Endothelial cell (in vitro differentiated cells): Measurements from ENCODE around the gene ASB13. TPM values are rescaled to one million over a fixed set of nuclear protein-coding genes. Genes with fewer than 3 reads are reported as not detected.

ENCODE experiments used
- DNase-seq: peaks from one replicate; pipeline ENCODE4 v3.0.0; 2021; ENCODE audit warnings: low spot score
- H3K27ac Mint-ChIP-seq: one replicate; pipeline ENCODE4 v1.8.0; 2021; ENCODE audit warnings: mixed read lengths, inconsistent platforms; ENCODE audit not compliant: unreplicated experiment
- H3K27me3 Mint-ChIP-seq: one replicate; pipeline ENCODE4 v1.8.0; 2021; ENCODE audit warnings: mild to moderate bottlenecking, moderate library complexity, mixed read lengths, inconsistent platforms; ENCODE audit not compliant: unreplicated experiment
- H3K36me3 Mint-ChIP-seq: one replicate; pipeline ENCODE4 v1.8.0; 2021; ENCODE audit warnings: mild to moderate bottlenecking, low read depth, mixed read lengths, inconsistent platforms; ENCODE audit not compliant: unreplicated experiment
- H3K4me1 Mint-ChIP-seq: one replicate; pipeline ENCODE4 v1.8.0; 2021; ENCODE audit warnings: mild to moderate bottlenecking, mixed read lengths, inconsistent platforms; ENCODE audit not compliant: unreplicated experiment
- H3K4me3 Mint-ChIP-seq: one replicate; pipeline ENCODE4 v1.8.0; 2021; ENCODE audit warnings: mild to moderate bottlenecking, mixed read lengths, inconsistent platforms; ENCODE audit not compliant: unreplicated experiment
- H3K9me3 Mint-ChIP-seq: one replicate; pipeline ENCODE4 v1.8.0; 2021; ENCODE audit warnings: mixed read lengths, inconsistent platforms; ENCODE audit not compliant: unreplicated experiment
- total RNA-seq: library from RNA; stranded (reverse); fragmentation: NEBNext Ultra II Directional; extraction: Animal tissue kit (Norgen Biotek cat#: 25700); gene quantifications from one replicate; pipeline ENCODE4 v1.2.1, GENCODE V29; 2021; ENCODE audit not compliant: unreplicated experiment
- TF ChIP-seq, protein P1 (sequence below): fragments of 200-600 bp; sonication (generic); IDR thresholded peaks from one replicate; pipeline ENCODE4 v1.5.0; 2021; ENCODE audit warnings: antibody characterized with exemption; ENCODE audit not compliant: unreplicated experiment

The ASB13 gene
- total RNA-seq, 1 donor from 2014 or later, result 22.5 TPM

DNA sequence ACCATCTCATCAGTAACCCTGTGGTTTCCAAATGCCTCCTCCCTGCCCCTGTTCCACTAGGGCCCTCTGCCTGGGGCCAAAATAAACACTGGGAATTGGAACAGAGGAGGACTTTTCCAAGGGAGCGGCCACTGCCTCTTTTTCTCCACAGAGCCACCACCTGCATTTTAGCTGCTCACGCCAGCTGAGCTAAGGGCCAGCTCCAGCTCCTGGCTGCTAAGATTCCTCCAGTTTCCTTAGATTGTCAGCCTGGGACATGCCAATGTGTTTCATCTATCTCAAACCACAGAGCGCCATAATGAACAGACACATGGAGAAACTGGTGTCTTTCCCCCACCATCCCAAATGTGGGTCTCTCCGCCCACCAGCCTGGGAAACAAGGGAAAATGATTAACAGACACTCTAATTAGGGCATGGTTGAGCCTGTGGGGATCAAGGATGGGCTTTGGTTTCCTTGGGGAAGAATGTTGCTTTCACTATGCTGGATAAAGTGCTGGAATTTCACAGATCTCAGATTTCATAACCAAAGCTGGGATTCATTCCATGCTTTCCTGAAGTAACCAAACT is 52.2 kb downstream of the ASB13 start:
- Mint-ChIP-seq H3K27ac (no peak overlapping the region), H3K4me3 (no peak overlapping the region), H3K27me3 (peaks cover 7% of the 10 kb centered on the region), H3K4me1 (peaks cover 26% of the 10 kb centered on the region), H3K9me3 (no peaks in the 10 kb centered on the region), H3K36me3 (no peaks in the 10 kb centered on the region)
- TF ChIP-seq, protein P1, sequence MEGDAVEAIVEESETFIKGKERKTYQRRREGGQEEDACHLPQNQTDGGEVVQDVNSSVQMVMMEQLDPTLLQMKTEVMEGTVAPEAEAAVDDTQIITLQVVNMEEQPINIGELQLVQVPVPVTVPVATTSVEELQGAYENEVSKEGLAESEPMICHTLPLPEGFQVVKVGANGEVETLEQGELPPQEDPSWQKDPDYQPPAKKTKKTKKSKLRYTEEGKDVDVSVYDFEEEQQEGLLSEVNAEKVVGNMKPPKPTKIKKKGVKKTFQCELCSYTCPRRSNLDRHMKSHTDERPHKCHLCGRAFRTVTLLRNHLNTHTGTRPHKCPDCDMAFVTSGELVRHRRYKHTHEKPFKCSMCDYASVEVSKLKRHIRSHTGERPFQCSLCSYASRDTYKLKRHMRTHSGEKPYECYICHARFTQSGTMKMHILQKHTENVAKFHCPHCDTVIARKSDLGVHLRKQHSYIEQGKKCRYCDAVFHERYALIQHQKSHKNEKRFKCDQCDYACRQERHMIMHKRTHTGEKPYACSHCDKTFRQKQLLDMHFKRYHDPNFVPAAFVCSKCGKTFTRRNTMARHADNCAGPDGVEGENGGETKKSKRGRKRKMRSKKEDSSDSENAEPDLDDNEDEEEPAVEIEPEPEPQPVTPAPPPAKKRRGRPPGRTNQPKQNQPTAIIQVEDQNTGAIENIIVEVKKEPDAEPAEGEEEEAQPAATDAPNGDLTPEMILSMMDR, result no peak
- DNase-seq, result no peak

DNA sequence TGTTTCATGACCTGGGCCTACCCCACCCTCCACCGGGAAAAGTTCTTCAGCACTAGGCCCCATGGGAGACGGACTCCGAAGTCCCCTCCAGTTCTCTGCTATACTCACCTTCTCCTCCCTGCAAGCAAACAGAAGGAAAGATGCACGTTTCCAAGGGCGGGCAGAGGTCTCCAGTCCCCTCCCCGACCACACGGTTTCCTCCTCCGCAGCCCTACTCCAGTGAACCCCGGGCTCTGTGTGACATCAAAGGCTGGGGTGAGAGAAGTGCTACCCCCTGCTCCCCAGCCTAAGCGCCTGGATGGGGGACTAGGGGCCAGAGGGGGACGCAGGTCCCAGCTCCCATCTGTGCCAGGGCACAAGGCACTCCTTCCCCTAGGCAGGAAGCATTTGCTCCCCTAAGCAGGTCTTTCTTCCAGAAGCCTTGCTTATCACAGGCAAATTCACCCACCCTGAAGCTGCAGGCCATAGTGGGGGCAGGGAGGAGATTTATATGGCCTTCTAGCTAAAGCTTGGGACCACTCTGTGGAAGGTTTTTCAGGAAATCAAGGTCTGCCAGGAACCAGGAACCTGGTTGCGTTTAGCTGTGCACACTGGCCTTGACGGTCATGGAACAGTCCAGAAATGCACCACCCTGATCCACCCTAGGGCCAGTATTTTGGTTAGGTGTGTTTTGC is 52.8 kb downstream of the ASB13 start:
- no peak overlapping the region for H3K4me3 Mint-ChIP-seq
- H3K27me3 Mint-ChIP-seq, result peaks cover 7% of the 10 kb centered on the region
- no peaks in the 10 kb centered on the region for H3K36me3 Mint-ChIP-seq
- DNase-seq, result no peak
- no peak overlapping the region for H3K27ac Mint-ChIP-seq
- peaks cover 22% of the 10 kb centered on the region for H3K4me1 Mint-ChIP-seq
- TF ChIP-seq, protein P1, result no peak
- no peaks in the 10 kb centered on the region for H3K9me3 Mint-ChIP-seq

DNA sequence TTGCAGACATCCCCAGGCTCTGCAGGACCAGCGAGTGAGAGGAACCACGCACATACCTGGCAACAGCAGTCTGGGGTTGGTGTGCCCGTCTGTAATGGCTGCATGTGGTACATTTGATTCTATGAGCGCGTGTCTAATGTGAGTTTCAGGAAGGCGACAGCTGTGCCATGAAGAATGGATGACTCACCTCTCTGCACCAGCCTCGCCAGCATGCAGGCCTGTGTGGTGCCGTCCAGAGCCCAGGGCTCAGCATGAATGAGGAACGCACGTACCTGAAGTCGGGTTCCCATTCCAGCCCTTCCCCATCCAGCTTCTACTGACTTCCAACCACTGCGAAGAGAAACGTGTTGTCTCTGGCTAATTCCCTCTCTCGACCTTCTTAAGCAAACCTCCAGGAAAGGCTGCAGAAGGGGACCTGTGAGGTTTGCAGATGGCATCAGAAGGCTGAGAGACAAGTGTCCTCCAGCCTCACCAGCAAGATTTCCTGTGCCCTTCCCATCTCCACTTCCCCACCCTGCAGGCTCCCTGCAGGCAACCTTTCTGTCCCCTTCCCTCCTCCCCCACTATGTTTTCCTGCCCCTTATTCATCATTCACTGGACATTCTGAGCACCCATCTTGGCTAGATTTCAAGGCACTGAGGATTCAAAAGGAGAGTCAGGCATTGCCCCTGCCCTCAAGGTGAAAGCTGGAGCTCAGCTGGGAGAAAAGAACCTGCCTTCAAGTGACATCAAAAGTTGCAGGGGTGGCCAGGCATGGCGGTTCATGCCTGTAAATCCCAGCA is 54.3 kb downstream of the ASB13 start:
- H3K4me3 Mint-ChIP-seq, result no peak overlapping the region
- DNase-seq, result no peak
- peaks cover 22% of the 10 kb centered on the region for H3K4me1 Mint-ChIP-seq
- H3K27me3 Mint-ChIP-seq, result peaks cover 9% of the 10 kb centered on the region
- H3K27ac Mint-ChIP-seq, result no peak overlapping the region
- TF ChIP-seq, protein P1, result no peak
- no peaks in the 10 kb centered on the region for H3K9me3 Mint-ChIP-seq
- H3K36me3 Mint-ChIP-seq, result no peaks in the 10 kb centered on the region

DNA sequence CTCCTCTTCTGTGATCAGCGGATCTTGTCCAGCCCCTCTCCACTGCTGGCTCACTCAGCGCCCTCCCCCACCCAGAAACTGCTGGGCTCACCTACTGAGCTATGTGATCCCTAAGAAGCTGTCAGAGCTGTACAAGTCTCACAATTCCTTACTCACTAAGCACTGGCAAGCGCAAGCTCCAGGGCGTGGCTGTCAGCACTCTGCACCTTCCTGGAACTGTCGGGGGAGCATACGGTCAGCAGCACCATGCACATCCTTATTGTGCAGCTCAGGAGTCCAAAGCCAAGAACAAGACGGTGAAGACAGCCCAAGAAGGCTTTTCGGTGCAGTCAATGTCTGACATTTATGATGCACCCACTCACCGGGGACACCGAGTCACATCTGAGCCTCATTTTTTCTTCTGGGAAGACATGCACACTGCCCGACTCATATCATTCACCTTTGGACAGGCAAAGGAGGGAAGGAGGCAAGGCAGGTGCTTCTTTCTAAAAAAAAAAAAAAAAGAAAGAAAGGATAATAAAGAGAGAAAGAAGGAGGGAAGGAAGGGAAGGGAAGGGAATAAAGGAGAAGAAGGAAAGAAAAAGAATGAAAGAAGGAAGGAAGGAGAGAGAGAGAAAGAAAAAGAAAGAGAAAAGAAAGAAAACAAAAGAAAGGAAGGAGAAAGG is 56.3 kb downstream of the ASB13 start:
- Mint-ChIP-seq H3K4me1 (peaks cover 23% of the 10 kb centered on the region), H3K36me3 (no peaks in the 10 kb centered on the region), H3K27me3 (peaks cover 6% of the 10 kb centered on the region), H3K9me3 (no peaks in the 10 kb centered on the region), H3K4me3 (no peak overlapping the region), H3K27ac (no peak overlapping the region)
- TF ChIP-seq, protein P1, result no peak
- no peak for DNase-seq
